ENCODE results near the gene GJB6. TPM values are rescaled to one million over a fixed set of nuclear protein-coding genes. Genes with fewer than 3 reads are reported as not detected.

GJB6 gene
- total and polyA plus RNA-seq, 2 donors: 22.9 to 24.1 TPM

DNA sequence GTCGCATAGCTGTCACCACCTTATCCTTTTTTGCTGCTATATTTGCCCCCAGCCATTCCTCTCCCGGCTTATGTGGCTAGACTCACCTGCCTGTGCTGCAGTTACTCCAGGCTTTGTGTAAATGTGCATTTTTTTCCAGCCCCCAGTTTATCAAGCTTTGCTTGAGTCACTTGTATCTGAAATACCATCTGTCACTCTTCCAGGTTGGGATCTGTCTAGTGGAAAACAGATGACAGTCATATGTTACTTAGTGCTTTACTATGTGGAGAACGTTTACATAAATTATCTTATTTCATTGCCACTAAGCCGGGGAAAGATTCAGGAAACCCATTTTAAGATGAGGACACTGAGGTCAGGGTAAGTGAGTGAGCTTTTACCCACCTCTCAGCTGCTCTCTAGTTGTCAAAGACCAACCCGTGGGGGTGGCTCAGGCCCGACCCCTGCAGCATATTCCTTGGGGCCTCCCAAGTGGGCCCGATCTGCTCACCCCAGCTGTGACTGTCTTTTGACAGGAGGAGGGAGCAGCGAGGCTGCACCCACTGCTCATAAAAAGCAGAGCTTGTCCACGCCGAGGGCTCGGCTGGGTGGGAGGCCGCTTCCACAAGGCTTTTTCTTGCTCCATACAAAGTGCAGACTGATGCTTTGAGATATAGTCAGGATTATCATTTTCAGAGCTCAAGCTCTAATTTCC lies 46.6 kb downstream of the GJB6 start:
- Histone ChIP-seq H3K4me3 (ENCODE audit: low read length in 2 of 2) (no peak overlapping the region), H3K9me3 (ENCODE audit: control insufficient read depth in 2 of 2, insufficient read depth in 1 of 2, low read length in 1 of 2) (no peaks in the 10 kb centered on the region), H3K27me3 (ENCODE audit: control insufficient read depth in 2 of 2, insufficient read depth in 1 of 2, low read length in 1 of 2) (peaks cover 0 to 23% of the 10 kb centered on the region in 2 donors), H3K36me3 (ENCODE audit: control insufficient read depth in 2 of 2, insufficient read depth in 2 of 2, low read length in 1 of 2) (peaks cover 0 to 5% of the 10 kb centered on the region in 2 donors), H3K27ac (ENCODE audit: low read depth in 1 of 2, low read length in 1 of 2) (no peak overlapping the region), H3K4me1 (ENCODE audit: control insufficient read depth in 2 of 2, insufficient read depth in 2 of 2, low read length in 2 of 2) (peaks cover 0 to 10% of the 10 kb centered on the region in 2 donors)
- no peak for DNase-seq (ENCODE audit: low read depth in 6 of 9, low spot score in 9 of 9)
- WGBS: 91% methylated on average over 12 of the region's 12 CpGs

DNA sequence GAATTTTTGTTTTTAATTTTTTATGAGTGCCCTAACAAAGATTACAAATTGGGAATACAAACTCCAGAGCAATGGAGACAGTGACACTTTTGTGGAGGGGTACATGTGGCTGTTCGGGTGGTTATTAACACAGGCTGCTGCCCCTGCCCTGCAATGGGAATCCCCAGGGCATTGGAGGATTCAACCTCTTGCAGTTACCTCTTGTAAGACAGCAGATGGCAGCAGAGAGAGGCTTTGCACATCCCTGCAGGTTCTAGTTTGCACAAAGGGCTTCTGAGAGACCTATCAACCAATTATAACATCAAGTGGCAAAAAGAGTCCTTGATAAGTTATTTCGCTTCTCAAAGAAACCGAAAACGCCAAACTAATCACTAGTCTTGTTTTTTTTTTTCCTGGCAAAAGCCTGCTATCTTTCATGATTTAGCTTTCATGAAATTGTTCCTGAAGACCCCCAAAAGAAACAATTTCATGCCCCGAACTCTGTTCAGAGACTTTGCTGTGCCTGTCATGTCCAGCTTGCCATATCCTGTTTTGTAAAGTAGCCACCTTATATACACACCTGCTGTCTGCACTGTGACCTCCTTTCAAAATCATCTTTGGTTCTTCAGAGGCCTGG lies 49.8 kb downstream of the GJB6 start:
- Histone ChIP-seq H3K9me3 (ENCODE audit: control insufficient read depth in 2 of 2, insufficient read depth in 1 of 2, low read length in 1 of 2) (no peaks in the 10 kb centered on the region), H3K27me3 (ENCODE audit: control insufficient read depth in 2 of 2, insufficient read depth in 1 of 2, low read length in 1 of 2) (peaks cover 12 to 33% of the 10 kb centered on the region in 2 donors), H3K4me3 (ENCODE audit: low read length in 2 of 2) (no peak overlapping the region), H3K36me3 (ENCODE audit: control insufficient read depth in 2 of 2, insufficient read depth in 2 of 2, low read length in 1 of 2) (no peaks in the 10 kb centered on the region), H3K27ac (ENCODE audit: low read depth in 1 of 2, low read length in 1 of 2) (no peak overlapping the region), H3K4me1 (ENCODE audit: control insufficient read depth in 2 of 2, insufficient read depth in 2 of 2, low read length in 2 of 2) (peaks cover 0 to 3% of the 10 kb centered on the region in 2 donors)
- WGBS: 27% methylated on average over 5 of the region's 5 CpGs
- peak in 8 of 9 donors; percentile 56 to 84 (median 66) for DNase-seq (ENCODE audit: low read depth in 6 of 9, low spot score in 9 of 9)

DNA sequence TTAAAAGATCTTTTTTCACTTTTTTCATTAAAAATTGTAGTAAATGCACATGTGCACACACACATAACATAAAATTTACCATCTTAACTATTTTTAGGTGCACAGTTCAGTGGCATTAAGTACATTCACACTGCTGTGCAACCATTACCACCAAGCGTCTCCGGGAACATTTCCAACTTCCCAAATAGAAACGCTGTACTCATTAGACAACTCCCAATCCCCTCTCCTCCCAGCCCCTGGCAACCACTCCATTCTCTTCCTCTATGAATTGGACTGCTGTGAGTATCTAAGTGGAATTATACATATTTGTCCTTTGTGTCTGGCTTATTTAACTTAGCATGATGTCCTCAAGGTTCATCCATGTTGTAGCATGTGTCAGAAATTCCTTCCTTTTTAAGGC lies 50.9 kb downstream of the GJB6 start:
- no peak overlapping the region for H3K4me3 ChIP-seq (ENCODE audit: low read length in 2 of 2)
- H3K4me1 ChIP-seq (ENCODE audit: control insufficient read depth in 2 of 2, insufficient read depth in 2 of 2, low read length in 2 of 2): peaks cover 0 to 3% of the 10 kb centered on the region in 2 donors
- H3K27ac ChIP-seq (ENCODE audit: low read depth in 1 of 2, low read length in 1 of 2): no peak overlapping the region
- WGBS: 93% methylated on average over 3 of the region's 3 CpGs
- H3K36me3 ChIP-seq (ENCODE audit: control insufficient read depth in 2 of 2, insufficient read depth in 2 of 2, low read length in 1 of 2): no peaks in the 10 kb centered on the region
- H3K27me3 ChIP-seq (ENCODE audit: control insufficient read depth in 2 of 2, insufficient read depth in 1 of 2, low read length in 1 of 2): peaks cover 16 to 40% of the 10 kb centered on the region in 2 donors
- H3K9me3 ChIP-seq (ENCODE audit: control insufficient read depth in 2 of 2, insufficient read depth in 1 of 2, low read length in 1 of 2): no peaks in the 10 kb centered on the region
- no peak for DNase-seq (ENCODE audit: low read depth in 6 of 9, low spot score in 9 of 9)

DNA sequence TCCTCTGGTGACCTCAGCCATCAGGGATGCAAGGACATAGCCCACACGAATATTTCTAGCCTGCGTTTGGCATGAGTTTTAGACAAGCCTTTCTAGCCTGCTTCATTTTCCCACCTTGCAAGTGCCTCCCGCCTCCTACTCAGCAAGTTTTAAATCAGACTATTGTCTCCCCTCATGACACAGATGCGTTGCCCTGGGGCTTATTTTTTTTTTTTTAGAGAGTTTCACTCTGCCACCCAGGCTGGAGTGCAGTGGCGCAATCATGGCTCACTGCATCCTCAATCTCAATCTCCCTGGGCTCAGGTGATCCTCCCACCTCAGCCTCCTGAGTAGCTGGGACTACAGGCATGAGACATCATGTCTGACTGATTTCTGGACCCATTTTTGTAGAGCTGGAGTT lies 54.0 kb downstream of the GJB6 start:
- Histone ChIP-seq H3K4me3 (ENCODE audit: low read length in 2 of 2) (no peak overlapping the region), H3K27me3 (ENCODE audit: control insufficient read depth in 2 of 2, insufficient read depth in 1 of 2, low read length in 1 of 2) (peaks cover 23 to 67% of the 10 kb centered on the region in 2 donors), H3K4me1 (ENCODE audit: control insufficient read depth in 2 of 2, insufficient read depth in 2 of 2, low read length in 2 of 2) (peaks cover 0 to 3% of the 10 kb centered on the region in 2 donors), H3K36me3 (ENCODE audit: control insufficient read depth in 2 of 2, insufficient read depth in 2 of 2, low read length in 1 of 2) (no peaks in the 10 kb centered on the region), H3K9me3 (ENCODE audit: control insufficient read depth in 2 of 2, insufficient read depth in 1 of 2, low read length in 1 of 2) (no peaks in the 10 kb centered on the region), H3K27ac (ENCODE audit: low read depth in 1 of 2, low read length in 1 of 2) (no peak overlapping the region)
- 94% methylated on average over 5 of the region's 5 CpGs for WGBS
- DNase-seq (ENCODE audit: low read depth in 6 of 9, low spot score in 9 of 9): no peak

DNA sequence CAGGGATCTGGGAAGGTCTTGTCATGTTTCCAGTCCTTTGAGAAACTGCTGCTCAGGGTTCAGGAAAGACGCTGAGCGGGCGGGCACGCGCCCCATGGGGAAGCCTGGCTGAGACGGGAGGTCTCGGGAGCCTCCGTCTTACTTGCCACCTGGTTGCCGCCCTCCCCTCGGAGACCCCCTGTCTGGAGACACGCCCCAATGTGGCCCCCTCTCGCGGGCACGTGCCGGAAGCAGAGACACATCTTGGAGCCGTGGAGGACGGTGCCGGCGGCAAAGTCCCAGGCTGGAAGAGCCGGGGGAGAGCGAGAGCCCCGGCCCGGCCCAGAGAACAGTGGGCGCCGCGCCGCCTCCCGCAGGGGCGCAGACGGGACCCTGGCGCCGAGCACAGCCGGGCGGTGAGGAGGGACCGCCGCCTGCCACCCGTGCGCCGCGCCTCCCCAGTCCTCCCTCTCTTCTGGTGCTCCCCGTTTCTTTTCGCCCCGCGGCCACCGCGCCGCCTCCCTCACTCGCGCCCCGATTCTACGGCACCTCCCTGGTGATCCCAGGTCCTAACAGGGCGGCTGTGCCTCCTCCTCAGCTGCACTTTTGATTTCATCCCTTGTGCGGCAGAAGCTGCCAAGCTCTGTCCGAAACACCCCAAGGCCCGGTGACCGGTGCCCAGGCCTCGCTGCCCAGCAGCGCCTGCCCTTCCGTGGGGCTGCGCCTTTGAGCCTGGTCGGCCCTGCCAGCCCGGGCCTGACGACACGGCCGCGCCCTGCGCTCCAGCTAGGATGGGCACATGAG lies 54.9 kb downstream of the GJB6 start:
- 62% methylated on average over 67 of the region's 67 CpGs for WGBS
- Histone ChIP-seq H3K4me1 (ENCODE audit: control insufficient read depth in 2 of 2, insufficient read depth in 2 of 2, low read length in 2 of 2) (no peaks in the 10 kb centered on the region), H3K27ac (ENCODE audit: low read depth in 1 of 2, low read length in 1 of 2) (no peak overlapping the region), H3K4me3 (ENCODE audit: low read length in 2 of 2) (no peak overlapping the region), H3K9me3 (ENCODE audit: control insufficient read depth in 2 of 2, insufficient read depth in 1 of 2, low read length in 1 of 2) (no peaks in the 10 kb centered on the region), H3K36me3 (ENCODE audit: control insufficient read depth in 2 of 2, insufficient read depth in 2 of 2, low read length in 1 of 2) (no peaks in the 10 kb centered on the region), H3K27me3 (ENCODE audit: control insufficient read depth in 2 of 2, insufficient read depth in 1 of 2, low read length in 1 of 2) (peaks cover 23 to 69% of the 10 kb centered on the region in 2 donors)
- no peak for DNase-seq (ENCODE audit: low read depth in 6 of 9, low spot score in 9 of 9)

DNA sequence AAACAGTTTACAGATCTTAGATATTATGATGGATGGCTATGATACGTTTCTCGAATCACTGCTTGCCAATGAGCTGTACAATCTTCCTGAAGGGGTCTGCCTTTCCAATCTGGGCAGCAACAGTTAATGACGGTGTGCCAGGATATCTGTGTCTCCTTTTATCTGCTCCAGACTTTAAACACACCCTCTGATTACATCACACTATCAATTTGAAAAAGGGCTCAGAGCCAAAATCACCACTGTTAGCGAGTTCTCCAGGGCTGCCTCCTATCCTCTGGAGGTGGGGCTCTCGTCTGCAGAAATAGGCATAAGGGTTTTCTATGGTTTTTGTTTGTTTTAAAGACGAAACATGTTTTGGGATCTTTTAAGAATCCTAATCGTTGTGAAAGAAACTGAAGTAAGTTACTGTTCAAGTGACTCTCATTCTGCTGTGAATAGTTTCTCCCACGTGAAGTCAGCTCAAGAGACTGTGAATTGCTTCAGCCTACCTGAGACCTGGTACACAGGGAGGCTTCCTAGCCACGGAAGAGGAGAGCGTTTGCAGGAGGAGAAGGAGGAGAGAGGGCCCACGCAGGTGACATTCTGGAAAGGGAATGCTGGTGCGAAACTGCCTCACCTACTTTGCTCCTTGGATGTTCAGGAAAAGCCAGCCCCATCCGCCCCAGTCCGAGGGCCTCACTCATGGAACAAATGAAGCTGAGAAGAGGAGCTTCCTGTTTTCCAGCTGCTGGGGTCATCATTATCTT lies 56.0 kb downstream of the GJB6 start:
- WGBS: 83% methylated on average over 14 of the region's 14 CpGs
- no peak overlapping the region for H3K4me3 ChIP-seq (ENCODE audit: low read length in 2 of 2)
- no peaks in the 10 kb centered on the region for H3K36me3 ChIP-seq (ENCODE audit: control insufficient read depth in 2 of 2, insufficient read depth in 2 of 2, low read length in 1 of 2)
- H3K4me1 ChIP-seq (ENCODE audit: control insufficient read depth in 2 of 2, insufficient read depth in 2 of 2, low read length in 2 of 2): no peaks in the 10 kb centered on the region
- no peak for DNase-seq (ENCODE audit: low read depth in 6 of 9, low spot score in 9 of 9)
- H3K27me3 ChIP-seq (ENCODE audit: control insufficient read depth in 2 of 2, insufficient read depth in 1 of 2, low read length in 1 of 2): peaks cover 23 to 74% of the 10 kb centered on the region in 2 donors
- no peaks in the 10 kb centered on the region for H3K9me3 ChIP-seq (ENCODE audit: control insufficient read depth in 2 of 2, insufficient read depth in 1 of 2, low read length in 1 of 2)
- no peak overlapping the region for H3K27ac ChIP-seq (ENCODE audit: low read depth in 1 of 2, low read length in 1 of 2)

DNA sequence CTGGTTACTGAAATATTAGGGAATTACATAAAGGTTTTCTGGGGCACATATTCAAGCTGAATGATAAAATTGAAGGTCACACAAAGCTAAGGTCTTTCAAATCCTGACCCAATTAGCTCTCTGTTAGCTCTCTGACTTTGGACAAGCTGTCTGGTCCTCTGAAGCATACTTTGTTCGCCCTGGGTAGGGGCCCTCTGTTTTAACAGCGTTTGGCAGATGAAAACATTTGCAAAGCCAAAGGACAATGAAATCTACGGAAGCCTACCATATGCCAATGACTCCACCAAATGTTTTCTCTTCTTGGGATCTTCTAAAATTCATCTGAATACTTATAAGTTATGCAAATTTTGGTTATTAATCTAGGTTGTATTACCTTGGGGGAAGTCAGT lies 56.7 kb downstream of the GJB6 start:
- Histone ChIP-seq H3K36me3 (ENCODE audit: control insufficient read depth in 2 of 2, insufficient read depth in 2 of 2, low read length in 1 of 2) (no peaks in the 10 kb centered on the region), H3K9me3 (ENCODE audit: control insufficient read depth in 2 of 2, insufficient read depth in 1 of 2, low read length in 1 of 2) (no peaks in the 10 kb centered on the region), H3K4me1 (ENCODE audit: control insufficient read depth in 2 of 2, insufficient read depth in 2 of 2, low read length in 2 of 2) (no peaks in the 10 kb centered on the region), H3K27me3 (ENCODE audit: control insufficient read depth in 2 of 2, insufficient read depth in 1 of 2, low read length in 1 of 2) (peaks cover 23 to 73% of the 10 kb centered on the region in 2 donors), H3K4me3 (ENCODE audit: low read length in 2 of 2) (no peak overlapping the region), H3K27ac (ENCODE audit: low read depth in 1 of 2, low read length in 1 of 2) (no peak overlapping the region)
- DNase-seq (ENCODE audit: low read depth in 6 of 9, low spot score in 9 of 9): no peak
- WGBS: 98% methylated on average over 3 of the region's 3 CpGs

DNA sequence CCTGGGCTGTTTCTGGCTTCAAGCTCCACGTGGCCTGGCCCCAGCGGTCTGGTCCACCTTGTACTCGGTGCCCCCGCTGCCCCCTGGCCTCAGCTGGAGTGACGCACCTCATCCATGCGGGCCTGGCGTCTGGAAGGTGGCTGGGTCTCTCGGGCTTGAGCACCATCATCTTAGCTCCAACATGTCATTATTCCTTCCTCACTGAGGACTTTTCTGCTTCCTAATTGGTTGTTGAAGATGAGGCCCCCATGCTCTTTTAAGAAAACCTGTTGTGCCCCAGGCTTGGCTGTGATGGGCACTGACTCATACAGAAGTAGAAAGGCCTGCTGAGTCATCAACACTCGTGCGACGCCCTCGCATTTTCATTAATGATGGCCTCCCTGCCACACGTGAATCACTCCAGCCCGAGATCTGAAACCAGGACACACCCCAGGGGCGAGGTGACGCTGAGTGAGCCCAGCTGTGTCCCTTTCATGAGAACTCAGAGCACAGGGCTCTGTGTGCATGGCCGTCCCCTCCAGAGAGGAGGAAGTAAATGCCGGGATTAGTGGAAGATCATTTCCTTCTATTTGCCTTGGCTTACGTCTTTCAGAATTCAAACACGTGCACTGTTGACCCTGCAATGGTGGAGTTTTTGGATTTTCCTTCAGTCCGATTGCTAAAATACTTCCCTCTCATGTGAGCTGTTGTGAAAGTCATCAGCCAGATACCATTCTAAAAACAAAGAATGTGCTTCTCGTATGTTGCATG lies 57.3 kb downstream of the GJB6 start:
- H3K4me1 ChIP-seq (ENCODE audit: control insufficient read depth in 2 of 2, insufficient read depth in 2 of 2, low read length in 2 of 2): no peaks in the 10 kb centered on the region
- no peak overlapping the region for H3K4me3 ChIP-seq (ENCODE audit: low read length in 2 of 2)
- H3K36me3 ChIP-seq (ENCODE audit: control insufficient read depth in 2 of 2, insufficient read depth in 2 of 2, low read length in 1 of 2): no peaks in the 10 kb centered on the region
- no peaks in the 10 kb centered on the region for H3K9me3 ChIP-seq (ENCODE audit: control insufficient read depth in 2 of 2, insufficient read depth in 1 of 2, low read length in 1 of 2)
- H3K27me3 ChIP-seq (ENCODE audit: control insufficient read depth in 2 of 2, insufficient read depth in 1 of 2, low read length in 1 of 2): peaks cover 21 to 74% of the 10 kb centered on the region in 2 donors
- no peak for DNase-seq (ENCODE audit: low read depth in 6 of 9, low spot score in 9 of 9)
- 59% methylated on average over 22 of the region's 22 CpGs for WGBS
- no peak overlapping the region for H3K27ac ChIP-seq (ENCODE audit: low read depth in 1 of 2, low read length in 1 of 2)
